Memory B cell (primary cell): ENCODE results near the gene PALLD.

ENCODE experiments used
- ATAC-seq: fragments of 150-1000 bp; cut with Tn5 transposase; 2 replicates; pipeline ENCODE4 v1.10.0; 2021; ENCODE audit warnings: low read depth, mild to moderate bottlenecking, moderate library complexity
- DNase-seq, 2 donors: peaks; one replicate each; pipeline ENCODE4 v3.0.0; 2022; ENCODE audit warnings: low spot score in 2 of 2
- H3K27ac Mint-ChIP-seq: one replicate; pipeline ENCODE4 v1.8.0; 2022; ENCODE audit warnings: mild to moderate bottlenecking, moderate library complexity, mixed read lengths
- H3K27me3 Mint-ChIP-seq: one replicate; pipeline ENCODE4 v1.8.0; 2022; ENCODE audit warnings: mixed read lengths
- H3K36me3 Mint-ChIP-seq: one replicate; pipeline ENCODE4 v1.8.0; 2022; ENCODE audit warnings: mild to moderate bottlenecking, mixed read lengths
- H3K4me1 Mint-ChIP-seq: one replicate; pipeline ENCODE4 v1.8.0; 2022; ENCODE audit warnings: mixed read lengths
- H3K4me3 Mint-ChIP-seq: one replicate; pipeline ENCODE4 v1.8.0; 2022; ENCODE audit warnings: mild to moderate bottlenecking, moderate library complexity, mixed read lengths
- H3K9me3 Mint-ChIP-seq: one replicate; pipeline ENCODE4 v1.8.0; 2022; ENCODE audit warnings: mixed read lengths

Gene PALLD

DNA sequence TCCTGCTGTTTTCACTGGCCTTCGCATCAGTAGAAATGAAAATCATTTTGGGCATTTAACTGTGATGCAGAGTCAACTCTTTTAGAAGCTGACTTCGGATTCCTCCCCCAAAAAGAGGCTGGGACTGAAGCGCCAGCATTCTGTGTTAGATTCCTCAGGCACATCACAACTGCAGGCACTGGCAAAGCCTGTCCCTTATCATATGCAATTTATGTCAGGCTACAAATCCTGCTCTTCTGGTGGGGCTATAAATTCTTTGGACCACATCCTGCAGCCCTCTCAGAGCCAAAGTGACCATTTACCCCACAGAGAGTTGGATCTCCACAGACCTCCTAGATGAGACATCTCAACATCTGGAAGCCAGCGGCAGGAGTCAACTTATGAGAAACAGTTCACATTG, 374.8 kb downstream of the PALLD start:
- no peak for DNase-seq
- peaks cover 16% of the 10 kb centered on the region for H3K27me3 Mint-ChIP-seq
- no peak overlapping the region for H3K27ac Mint-ChIP-seq
- H3K4me1 Mint-ChIP-seq = no peaks in the 10 kb centered on the region
- no peak overlapping the region for H3K4me3 Mint-ChIP-seq
- no peaks in the 10 kb centered on the region for H3K36me3 Mint-ChIP-seq
- ATAC-seq = no peak
- no peaks in the 10 kb centered on the region for H3K9me3 Mint-ChIP-seq

DNA sequence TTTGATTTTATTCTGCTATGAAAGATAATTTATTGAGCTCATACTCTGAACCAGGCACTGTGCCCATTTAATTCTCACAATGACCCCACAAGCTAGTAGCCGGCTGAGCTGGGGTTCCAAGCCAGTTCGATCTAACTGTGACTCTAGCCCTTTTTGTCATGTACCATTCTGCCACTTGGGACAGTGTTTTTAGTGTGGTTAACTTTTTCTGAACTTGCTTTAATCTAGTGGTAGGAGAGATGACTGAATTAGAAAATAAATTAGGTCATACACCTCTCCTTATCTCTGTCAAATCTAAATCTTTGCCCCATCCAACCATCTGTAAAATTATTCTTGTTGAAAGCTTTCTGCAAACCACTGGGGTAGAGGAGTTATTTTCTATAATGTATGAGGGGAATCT, 377.2 kb downstream of the PALLD start:
- Mint-ChIP-seq H3K27ac (no peak overlapping the region), H3K4me3 (no peak overlapping the region), H3K4me1 (peaks cover 5% of the 10 kb centered on the region), H3K9me3 (no peaks in the 10 kb centered on the region), H3K27me3 (peaks cover 20% of the 10 kb centered on the region), H3K36me3 (no peaks in the 10 kb centered on the region)
- DNase-seq (no peak), ATAC-seq (no peak)

DNA sequence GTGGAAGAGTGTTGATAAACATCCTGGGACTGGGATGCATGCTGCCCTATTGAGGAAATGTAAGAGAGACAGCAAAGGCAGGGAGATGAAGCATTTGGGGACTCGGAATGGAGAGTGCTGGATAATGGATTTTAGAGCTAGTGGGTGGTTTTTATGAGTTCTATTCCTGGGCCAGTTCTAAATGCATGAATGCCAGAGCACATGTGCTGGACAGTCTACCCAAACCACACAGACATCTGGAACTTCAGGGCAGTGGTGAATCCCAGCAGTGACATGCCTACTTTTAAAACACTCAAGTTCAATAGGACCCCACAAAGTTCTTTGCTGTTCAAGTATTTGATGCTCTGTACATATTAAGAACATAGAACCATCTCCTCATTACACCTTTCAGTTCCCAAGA, 379.3 kb downstream of the PALLD start:
- peaks cover 9% of the 10 kb centered on the region for H3K4me1 Mint-ChIP-seq
- H3K9me3 Mint-ChIP-seq = no peaks in the 10 kb centered on the region
- H3K27me3 Mint-ChIP-seq = peaks cover 15% of the 10 kb centered on the region
- H3K27ac Mint-ChIP-seq = no peak overlapping the region
- no peak for DNase-seq
- no peaks in the 10 kb centered on the region for H3K36me3 Mint-ChIP-seq
- no peak for ATAC-seq
- H3K4me3 Mint-ChIP-seq = no peak overlapping the region

DNA sequence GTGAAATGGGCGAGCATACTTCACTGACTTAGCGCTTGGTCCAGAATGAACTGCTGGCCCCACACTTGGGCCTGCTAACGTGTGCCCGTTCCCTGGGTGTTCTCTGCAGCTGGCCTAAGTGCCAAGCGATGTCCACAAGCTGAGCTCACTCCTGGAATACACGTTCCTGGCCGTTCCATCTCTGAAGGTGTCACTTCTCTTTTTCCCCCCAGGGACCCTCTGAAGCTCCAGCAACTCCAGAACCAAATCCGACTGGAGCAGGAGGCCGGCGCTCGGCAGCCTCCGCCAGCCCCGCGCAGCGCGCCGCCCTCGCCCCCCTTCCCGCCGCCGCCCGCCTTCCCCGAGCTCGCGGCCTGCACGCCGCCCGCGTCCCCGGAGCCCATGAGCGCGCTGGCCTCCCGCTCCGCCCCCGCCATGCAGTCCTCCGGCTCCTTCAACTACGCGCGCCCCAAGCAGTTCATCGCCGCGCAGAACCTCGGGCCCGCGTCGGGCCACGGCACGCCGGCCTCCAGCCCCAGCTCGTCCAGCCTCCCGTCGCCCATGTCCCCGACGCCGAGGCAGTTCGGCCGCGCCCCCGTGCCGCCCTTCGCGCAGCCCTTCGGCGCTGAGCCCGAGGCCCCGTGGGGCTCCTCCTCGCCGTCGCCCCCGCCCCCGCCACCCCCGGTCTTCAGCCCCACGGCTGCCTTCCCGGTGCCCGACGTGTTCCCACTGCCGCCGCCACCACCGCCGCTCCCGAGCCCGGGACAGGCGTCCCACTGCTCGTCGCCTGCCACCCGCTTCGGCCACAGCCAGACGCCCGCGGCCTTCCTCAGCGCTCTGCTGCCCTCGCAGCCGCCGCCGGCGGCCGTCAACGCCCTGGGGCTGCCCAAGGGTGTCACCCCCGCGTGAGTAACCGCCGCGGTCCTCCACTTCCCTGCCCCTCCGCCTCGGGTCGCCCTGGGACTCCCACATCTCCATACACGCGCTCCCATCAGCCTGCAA, 380.9 kb downstream of the PALLD start:
- H3K9me3 Mint-ChIP-seq = no peaks in the 10 kb centered on the region
- H3K27me3 Mint-ChIP-seq = peaks cover 15% of the 10 kb centered on the region
- peaks cover 11% of the 10 kb centered on the region for H3K4me1 Mint-ChIP-seq
- H3K27ac Mint-ChIP-seq = no peak overlapping the region
- no peaks in the 10 kb centered on the region for H3K36me3 Mint-ChIP-seq
- peak overlapping the region; percentile 78 for H3K4me3 Mint-ChIP-seq
- ATAC-seq = peak; percentile 51
- DNase-seq = peak in 1 of 2 donors; percentile 12

DNA sequence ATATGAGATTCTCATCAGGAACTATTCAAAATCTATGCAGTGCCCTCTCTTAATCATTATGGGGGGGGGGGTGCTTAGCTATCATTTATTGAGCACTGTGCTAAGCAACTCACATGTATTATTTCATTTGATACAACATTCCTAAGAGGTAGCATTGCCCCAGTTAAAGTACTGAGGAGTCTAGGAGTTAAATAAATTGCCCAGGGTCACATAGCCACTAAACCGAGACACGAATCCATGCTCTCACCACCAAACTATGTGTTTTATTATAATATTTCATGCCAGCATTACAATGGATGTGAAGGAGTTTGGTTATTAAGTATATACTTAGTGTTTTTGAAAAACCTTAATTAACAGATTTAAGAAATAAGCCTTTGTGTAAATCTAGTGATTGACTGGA, 381.8 kb downstream of the PALLD start:
- Mint-ChIP-seq H3K4me3 (peak overlapping the region; percentile 78), H3K4me1 (peaks cover 11% of the 10 kb centered on the region), H3K9me3 (no peaks in the 10 kb centered on the region), H3K27me3 (peaks cover 14% of the 10 kb centered on the region), H3K27ac (no peak overlapping the region), H3K36me3 (no peaks in the 10 kb centered on the region)
- DNase-seq = no peak
- ATAC-seq = no peak

DNA sequence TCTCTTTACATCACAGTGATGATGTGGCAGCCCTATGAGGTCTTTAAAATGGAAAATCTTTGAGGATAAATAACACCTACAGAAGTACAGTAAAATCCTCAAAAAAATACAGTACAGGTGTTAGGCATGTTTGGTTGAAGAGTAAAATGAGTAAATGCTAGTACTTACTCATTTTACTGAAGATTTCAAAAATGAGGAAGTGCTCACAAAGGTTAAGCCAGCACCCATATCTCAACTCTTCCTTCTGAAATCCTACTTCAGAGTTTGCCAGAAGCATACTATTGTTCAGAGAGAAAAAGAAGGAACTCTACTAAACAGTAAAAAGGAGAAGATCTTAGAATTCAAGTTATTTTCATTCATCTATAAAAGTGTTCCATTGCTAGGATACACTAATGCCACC, 382.3 kb downstream of the PALLD start:
- DNase-seq (no peak), ATAC-seq (peak; percentile 25)
- Mint-ChIP-seq H3K9me3 (no peaks in the 10 kb centered on the region), H3K27ac (no peak overlapping the region), H3K4me1 (peaks cover 11% of the 10 kb centered on the region), H3K36me3 (no peaks in the 10 kb centered on the region), H3K4me3 (peak overlapping the region; percentile 59), H3K27me3 (peaks cover 12% of the 10 kb centered on the region)

DNA sequence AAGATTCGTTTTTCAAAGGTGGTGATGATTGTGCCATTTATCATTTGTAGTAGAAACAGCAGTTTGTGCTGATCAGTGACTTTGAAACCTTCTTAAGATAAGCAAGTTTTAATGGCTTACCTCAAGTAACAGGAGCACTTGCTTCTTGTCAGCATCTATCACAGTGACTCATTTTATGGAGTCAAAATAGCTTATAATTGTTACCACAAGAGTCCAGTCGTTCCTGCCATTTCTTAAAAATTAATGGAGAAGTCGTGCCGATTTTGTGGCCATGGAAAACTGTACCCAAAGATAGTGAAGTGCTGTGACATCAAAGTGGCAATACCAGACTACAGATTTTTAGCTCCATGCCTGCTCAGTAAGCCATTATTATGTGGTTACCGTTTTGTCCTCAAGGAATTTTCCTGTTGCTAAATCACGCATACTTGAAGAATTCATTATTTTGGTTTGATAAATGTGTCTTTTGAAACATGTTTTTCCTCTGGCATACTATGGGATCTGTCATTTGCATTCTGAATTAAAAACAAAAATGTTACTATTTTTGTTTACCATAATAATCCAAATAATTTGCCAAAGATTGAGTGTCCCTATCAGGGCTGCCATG, 383.3 kb downstream of the PALLD start:
- H3K9me3 Mint-ChIP-seq = no peaks in the 10 kb centered on the region
- H3K4me3 Mint-ChIP-seq = no peak overlapping the region
- peaks cover 11% of the 10 kb centered on the region for H3K4me1 Mint-ChIP-seq
- DNase-seq = no peak
- ATAC-seq = no peak
- H3K27ac Mint-ChIP-seq = no peak overlapping the region
- H3K36me3 Mint-ChIP-seq = no peaks in the 10 kb centered on the region
- peaks cover 9% of the 10 kb centered on the region for H3K27me3 Mint-ChIP-seq

DNA sequence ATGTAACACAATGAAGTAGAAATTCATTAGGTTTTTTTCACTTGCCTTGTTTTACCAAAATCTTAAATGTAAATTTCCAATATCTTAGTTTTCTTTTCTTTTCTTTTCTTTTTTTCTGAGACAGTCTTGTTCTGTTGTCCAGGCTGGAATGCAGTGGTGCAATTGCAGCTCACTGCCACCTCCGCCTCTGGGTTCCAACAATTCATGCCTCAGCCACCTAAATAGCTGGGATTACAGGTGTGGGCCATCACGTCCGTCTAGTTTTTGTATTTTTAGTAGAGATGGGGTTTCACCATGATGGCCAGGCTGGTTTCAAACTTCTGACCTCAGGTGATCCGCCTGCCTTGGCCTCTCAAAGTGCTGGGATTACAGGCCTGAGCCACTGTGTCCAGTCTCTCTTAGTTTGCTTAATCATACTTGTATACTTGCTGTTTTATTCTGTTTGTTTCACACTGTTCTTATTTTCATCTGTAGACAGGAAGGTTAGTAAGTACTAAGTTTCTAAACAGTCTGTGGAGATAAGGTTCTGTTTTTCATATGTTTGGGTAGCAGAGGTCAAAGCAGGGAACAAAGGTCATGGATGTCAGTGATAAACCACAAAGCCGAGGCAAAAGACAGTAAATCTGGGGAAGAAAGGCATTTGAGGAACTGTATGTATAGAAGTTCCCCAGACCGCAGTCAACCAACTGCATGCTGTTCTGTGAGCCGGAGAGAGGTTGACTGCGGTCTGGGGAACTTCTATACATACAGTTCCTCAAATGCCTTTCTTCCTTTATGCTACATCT, 384.2 kb downstream of the PALLD start:
- Mint-ChIP-seq H3K36me3 (no peaks in the 10 kb centered on the region), H3K9me3 (no peaks in the 10 kb centered on the region), H3K27ac (no peak overlapping the region), H3K27me3 (peaks cover 6% of the 10 kb centered on the region), H3K4me1 (peaks cover 11% of the 10 kb centered on the region), H3K4me3 (no peak overlapping the region)
- ATAC-seq = peak; percentile 61
- DNase-seq = no peak

DNA sequence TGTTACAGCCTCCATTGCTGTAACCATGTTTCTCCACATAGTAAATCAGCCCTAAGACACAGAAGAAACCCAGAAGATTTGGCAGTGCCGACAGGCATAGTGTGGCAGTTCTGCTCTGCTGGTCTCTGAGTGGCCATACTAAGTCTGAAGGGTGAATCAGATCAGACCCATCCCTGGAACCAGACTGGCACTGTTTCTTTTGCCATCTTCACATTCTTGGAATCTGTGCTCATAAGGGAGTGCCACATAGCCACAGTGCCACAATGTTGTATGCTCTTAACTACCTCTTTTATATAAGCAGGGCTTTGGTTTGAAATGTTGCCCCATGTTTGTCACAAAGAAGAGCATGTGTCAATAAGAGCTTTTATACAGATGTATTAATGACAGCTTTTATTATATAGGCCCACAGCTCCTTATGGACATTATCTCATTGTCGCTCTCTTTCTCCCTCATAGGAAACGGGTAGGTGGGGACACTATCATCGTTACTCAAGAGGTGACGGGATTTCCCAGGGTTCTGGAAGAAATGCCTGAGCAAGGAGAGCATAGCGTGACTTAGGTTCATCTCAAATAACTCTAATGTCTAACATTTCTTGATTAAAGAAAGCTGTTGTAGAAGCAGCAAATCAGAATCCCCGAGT, 385.0 kb downstream of the PALLD start:
- Mint-ChIP-seq H3K9me3 (no peaks in the 10 kb centered on the region), H3K4me1 (peaks cover 11% of the 10 kb centered on the region), H3K36me3 (no peaks in the 10 kb centered on the region), H3K27ac (no peak overlapping the region), H3K4me3 (no peak overlapping the region), H3K27me3 (peaks cover 5% of the 10 kb centered on the region)
- DNase-seq (no peak), ATAC-seq (no peak)

DNA sequence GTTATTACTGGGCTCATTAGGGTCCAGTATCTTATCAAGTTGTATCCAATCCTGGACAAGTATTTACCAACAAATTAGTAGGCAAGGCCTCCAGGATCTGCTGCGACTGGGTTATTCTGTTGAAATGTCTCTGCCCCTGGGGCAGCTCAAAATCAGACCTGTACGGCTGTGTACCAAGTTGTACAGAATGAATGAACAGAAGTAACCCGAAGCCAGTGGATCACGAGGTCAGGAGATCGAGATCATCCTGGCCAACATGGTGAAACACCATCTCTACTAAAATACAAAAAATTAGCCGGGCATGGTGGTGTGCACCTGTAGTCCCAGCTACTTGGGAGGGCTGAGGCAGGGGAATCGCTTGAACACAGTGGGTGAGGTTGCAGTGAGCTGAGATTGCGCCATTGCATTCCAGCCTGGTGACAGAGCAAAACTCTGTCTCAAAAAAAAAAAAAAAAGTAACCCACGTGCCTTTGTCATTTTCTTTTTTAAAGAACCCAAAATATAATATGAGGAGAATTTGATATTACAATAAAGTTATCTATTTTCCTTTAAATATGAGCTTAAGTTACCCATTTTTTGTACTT, 385.9 kb downstream of the PALLD start:
- H3K36me3 Mint-ChIP-seq = no peaks in the 10 kb centered on the region
- H3K27ac Mint-ChIP-seq = no peak overlapping the region
- peaks cover 5% of the 10 kb centered on the region for H3K27me3 Mint-ChIP-seq
- ATAC-seq (no peak), DNase-seq (no peak)
- no peak overlapping the region for H3K4me3 Mint-ChIP-seq
- H3K4me1 Mint-ChIP-seq = peaks cover 9% of the 10 kb centered on the region
- H3K9me3 Mint-ChIP-seq = no peaks in the 10 kb centered on the region

DNA sequence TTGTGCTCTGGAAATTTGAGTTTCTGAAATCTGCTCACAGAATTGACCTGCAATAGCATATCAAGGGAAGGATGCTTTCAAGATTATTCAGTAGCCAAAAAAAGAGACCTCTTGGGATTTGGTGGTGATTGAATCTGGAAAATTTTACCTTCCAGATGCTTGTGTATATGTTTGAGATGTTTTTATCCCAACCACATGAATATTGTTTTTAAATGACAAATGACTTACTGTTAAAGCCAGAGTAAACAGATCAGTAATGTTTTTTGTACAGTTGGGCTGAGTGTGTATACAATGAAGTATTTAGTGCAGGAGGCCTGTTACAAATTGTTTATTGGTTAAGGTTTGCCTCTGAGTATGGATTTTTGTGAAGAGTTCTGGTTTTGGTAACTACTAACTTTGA, 386.7 kb downstream of the PALLD start:
- Mint-ChIP-seq H3K36me3 (no peaks in the 10 kb centered on the region), H3K27ac (no peak overlapping the region), H3K9me3 (no peaks in the 10 kb centered on the region), H3K4me3 (no peak overlapping the region), H3K27me3 (peaks cover 2% of the 10 kb centered on the region), H3K4me1 (peaks cover 6% of the 10 kb centered on the region)
- DNase-seq (no peak), ATAC-seq (no peak)

DNA sequence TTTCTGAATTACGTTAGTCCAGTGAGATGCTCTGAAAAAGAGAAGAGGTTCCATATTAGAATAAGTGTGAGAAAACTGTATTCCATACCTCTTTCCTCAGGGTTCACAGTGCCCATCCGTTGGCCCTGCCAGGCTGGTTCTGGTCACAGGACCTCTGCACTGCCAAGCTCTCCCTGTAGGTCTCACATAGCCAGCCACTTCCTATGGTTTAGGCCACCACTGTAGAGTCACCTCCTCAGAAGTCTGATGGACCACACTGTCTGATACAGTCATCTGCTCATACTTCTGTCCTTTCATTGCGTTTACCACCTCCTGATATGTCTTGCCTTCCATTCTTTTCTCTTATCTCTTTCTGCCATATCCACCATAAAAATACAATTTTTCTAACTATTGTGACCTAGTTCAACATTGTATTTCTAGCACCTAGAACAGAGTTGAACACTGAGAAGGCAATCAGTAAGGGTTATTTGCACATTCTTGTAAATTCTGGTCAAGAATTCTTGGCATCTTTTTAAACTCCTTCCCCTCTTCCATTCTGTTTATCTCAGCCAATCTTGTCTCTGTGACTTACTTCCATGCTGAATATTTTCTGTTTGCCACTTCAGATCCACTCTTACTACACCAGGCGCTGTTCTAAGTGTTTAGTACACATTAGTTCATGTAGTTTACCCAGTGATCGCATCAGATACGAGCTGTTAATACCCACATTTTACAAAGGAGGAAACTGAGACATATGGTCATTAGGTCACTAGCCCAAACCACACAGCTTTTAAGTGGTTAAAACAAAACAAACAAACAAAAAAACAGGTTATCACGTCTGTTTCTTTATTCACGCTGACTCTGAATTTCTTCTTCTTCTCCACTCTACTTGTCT, 387.6 kb downstream of the PALLD start:
- Mint-ChIP-seq H3K36me3 (peaks cover 2% of the 10 kb centered on the region), H3K4me1 (peaks cover 6% of the 10 kb centered on the region), H3K27ac (no peak overlapping the region), H3K27me3 (no peaks in the 10 kb centered on the region), H3K9me3 (peaks cover 1% of the 10 kb centered on the region), H3K4me3 (no peak overlapping the region)
- no peak for ATAC-seq
- DNase-seq = no peak

DNA sequence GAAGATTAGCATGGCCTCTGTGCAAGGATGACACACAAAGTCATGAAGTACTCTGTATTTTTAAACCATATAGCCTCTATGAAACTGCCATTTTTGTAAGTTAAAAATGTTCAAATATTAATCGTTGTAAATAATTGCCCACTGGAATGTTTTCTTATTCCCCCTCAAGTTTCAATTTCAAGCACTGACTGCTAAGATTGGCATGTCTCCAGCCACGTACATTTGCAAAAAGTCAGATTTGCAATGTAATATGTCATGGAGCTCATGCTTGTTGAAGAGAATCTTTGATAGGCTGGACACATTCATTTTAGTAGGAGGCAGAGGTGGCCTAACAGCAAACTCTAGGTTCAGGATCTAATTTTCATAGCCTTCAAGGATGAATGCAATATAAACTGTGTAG, 388.5 kb downstream of the PALLD start:
- ATAC-seq (no peak), DNase-seq (no peak)
- Mint-ChIP-seq H3K4me3 (no peak overlapping the region), H3K27me3 (no peaks in the 10 kb centered on the region), H3K9me3 (peaks cover 1% of the 10 kb centered on the region), H3K36me3 (peaks cover 3% of the 10 kb centered on the region), H3K4me1 (peaks cover 6% of the 10 kb centered on the region), H3K27ac (no peak overlapping the region)
